Measurements from ENCODE around the gene C5orf15. TPM values are rescaled to one million over a fixed set of nuclear protein-coding genes. Genes with fewer than 3 reads are reported as not detected.
"Not testable (repeated sequence)": the region's sequence is repeated elsewhere in the genome, so short reads cannot be mapped to it uniquely, and the experiment has no call there.

Gene C5orf15
- total RNA-seq, 1 experiment from 2014 or later = 256 TPM

DNA sequence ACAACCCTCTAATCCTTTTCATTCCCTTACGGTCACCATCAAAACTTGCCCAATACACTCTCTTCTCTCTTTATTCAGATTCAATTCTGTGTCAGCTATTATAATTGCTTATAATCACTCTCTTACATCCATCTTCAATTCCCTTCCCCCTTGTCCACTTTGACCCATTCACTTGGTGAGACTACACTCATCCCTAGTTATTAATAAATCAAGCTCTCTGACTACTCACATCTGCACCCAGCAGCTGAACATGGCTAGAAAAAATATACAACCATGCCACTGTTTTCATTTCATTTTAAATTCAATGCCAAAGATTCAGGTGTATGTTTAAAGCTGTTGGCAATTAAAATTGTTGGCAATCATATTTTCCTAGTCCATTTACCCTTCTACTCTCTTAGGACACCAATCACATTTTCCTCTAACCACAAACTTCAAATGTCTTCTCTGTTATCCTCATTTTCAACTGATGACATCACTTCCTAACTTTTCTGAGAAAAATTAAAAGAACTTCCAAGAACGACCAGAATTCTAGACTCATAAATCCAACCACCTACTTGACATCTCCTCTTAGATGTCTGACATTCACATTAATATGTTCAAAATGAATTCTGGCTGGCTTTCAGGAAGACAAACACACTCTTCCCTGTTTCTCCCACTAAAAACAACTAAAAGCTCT, 5.5 kb downstream of the C5orf15 start:
- DNase-seq (ENCODE audit: low read depth) = peak; percentile 63

GRCh38 chr5:133962131-133962530, 6.3 kb downstream of the C5orf15 start:
- DNase-seq (ENCODE audit: low read depth) = no peak

GRCh38 chr5:133959643-133960042, 8.8 kb downstream of the C5orf15 start:
- DNase-seq (ENCODE audit: low read depth) = no peak

DNA sequence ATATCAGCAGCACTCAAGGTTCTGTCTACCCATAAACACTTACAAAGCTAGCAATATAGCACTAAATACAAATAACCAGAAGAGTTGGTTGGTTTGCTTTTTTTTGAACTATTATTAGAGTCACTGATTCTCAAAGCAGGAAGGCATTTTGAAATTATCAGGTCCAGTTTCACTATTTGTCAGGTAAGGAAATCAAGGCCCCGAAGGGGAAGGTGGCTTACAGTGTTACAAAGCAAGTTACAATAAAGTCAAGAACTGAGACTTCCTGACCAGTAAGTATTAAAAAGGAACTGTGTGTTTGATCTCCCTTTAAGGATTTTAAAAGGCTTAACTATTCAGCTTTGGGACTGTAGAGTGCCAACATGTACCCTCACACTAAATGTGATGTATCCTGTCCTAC, 10.8 kb downstream of the C5orf15 start:
- no peak for DNase-seq (ENCODE audit: low read depth)

GRCh38 chr5:133957080-133957479, 11.3 kb downstream of the C5orf15 start:
- no peak for DNase-seq (ENCODE audit: low read depth)

- DNase-seq (ENCODE audit: low read depth) = not testable (repeated sequence)
These were observed 12.2 kb downstream of the C5orf15 start for GRCh38 chr5:133956196-133956595.

DNA sequence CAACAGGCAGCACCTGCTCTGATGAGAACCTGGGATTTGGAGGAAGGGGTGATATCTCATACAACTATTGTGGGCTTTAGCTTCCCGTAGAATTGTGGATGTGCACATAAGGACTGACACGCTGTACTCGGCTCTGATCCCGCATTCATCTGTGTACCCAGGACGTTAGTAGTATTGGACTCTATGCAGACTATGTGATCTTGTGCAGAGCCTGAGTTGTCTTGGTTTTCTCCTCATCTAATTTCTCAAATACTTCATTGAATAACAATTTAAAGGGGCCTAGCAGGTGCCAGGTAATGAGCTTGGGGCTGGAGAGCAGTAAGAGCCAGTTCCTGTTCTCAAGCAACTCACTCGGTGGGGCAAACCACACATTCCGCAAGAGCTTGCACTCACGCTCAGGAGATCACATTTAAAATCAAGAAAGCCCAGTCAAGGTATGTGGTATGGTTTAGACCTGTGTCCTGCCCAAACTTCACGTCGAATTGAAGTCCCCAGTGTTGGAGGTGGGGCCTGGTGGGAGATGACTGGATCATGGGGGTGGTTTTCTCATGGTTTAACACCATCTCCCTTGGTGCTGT, 14.8 kb downstream of the C5orf15 start:
- no peak for DNase-seq (ENCODE audit: low read depth)

GRCh38 chr5:133952729-133953567, 15.5 kb downstream of the C5orf15 start:
- peak; percentile 95 for DNase-seq (ENCODE audit: low read depth)

GRCh38 chr5:133950821-133951612, 17.4 kb downstream of the C5orf15 start:
- DNase-seq (ENCODE audit: low read depth) = no peak

GRCh38 chr5:133948721-133949120, 19.7 kb downstream of the C5orf15 start:
- DNase-seq (ENCODE audit: low read depth) = no peak

DNA sequence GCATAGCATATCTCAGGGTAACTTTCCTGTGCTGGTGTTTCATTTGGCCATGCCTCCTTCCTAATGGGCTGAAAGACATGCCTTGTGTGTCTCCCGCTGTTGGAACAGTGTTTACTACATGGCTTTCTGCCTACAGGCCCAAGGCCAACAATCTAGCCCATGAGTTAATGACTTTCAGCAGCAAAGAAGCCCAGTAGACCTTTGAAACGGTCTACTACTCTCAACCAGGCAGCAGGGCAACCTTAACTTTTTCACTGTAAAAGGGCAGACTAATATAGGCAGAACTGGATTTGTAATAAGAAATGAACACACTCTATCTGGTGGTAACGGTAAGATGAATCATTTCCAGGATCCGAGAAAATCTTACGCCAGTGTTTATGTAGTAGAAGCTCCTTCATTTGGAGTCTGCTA, 21.0 kb downstream of the C5orf15 start:
- DNase-seq (ENCODE audit: low read depth) = no peak

DNA sequence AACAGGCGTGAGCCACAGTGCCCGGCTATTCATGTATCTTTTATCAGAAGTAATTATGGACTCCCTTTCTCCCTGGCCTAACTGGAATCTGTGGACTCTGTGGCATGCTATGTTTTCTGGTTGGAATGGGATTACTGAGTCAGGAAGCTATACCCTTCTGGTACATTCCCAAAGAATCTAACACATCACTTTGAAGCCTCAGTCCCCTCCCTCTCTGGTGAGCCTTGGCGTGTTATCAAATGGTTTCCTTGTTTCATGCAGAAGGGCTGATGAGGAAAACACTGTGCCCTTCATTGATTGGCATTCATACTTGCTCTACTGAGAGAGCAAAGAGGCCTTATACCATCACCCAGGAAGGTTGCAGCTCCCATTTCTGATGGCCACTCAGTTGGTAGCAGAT, 22.9 kb downstream of the C5orf15 start:
- DNase-seq (ENCODE audit: low read depth) = peak; percentile 31

GRCh38 chr5:133944263-133945185, 23.9 kb downstream of the C5orf15 start:
- peak; percentile 47 for DNase-seq (ENCODE audit: low read depth)

GRCh38 chr5:133943475-133943817, 25.0 kb downstream of the C5orf15 start:
- no peak for DNase-seq (ENCODE audit: low read depth)

- peak; percentile 79 for DNase-seq (ENCODE audit: low read depth)
These were observed 25.6 kb downstream of the C5orf15 start for GRCh38 chr5:133942614-133943474.

GRCh38 chr5:133941456-133942196, 26.8 kb downstream of the C5orf15 start:
- DNase-seq (ENCODE audit: low read depth) = no peak

- no peak for DNase-seq (ENCODE audit: low read depth)
These were observed 28.8 kb downstream of the C5orf15 start for GRCh38 chr5:133939668-133940067.

- no peak for DNase-seq (ENCODE audit: low read depth)
These were observed 29.5 kb downstream of the C5orf15 start for GRCh38 chr5:133938929-133939328.

Data from RPMI7951 (cell line).